ENCODE measurements around the gene BCORL1.

GRCh38 chrX:129954804-129955203 lies 27.6 kb upstream of the BCORL1 start:
- TF ChIP-seq POLR2A (IDR thresholded peaks at IDR 0.05) (no peak), CTCF (IDR thresholded peaks at IDR 0.05) (no peak), POLR2AphosphoS5 (IDR thresholded peaks at IDR 0.05; ENCODE audit: insufficient read depth in 1 of 2, low read depth in 1 of 2) (no peak)

Measured in vagina (tissue), 2 donors.